Cardiac muscle cell (in vitro differentiated cells and primary cell): Measurements from ENCODE around the gene TUT1. TPM values are rescaled to one million over a fixed set of nuclear protein-coding genes. Genes with fewer than 3 reads are reported as not detected.
"Not testable (repeated sequence)": the region's sequence is repeated elsewhere in the genome, so short reads cannot be mapped to it uniquely, and the experiment has no call there.

Experiments used
- DNase-seq, 2 donors: peaks; one replicate each; pipeline versions ENCODE4 v3.0.0 to v3.0.0-alpha.2; 2010 to 2017; ENCODE audit warnings: low read depth in 1 of 2, low spot score in 1 of 2
- H3K27ac ChIP-seq: fragments of 200-600 bp; sonication (generic); 2 replicates; pipeline ENCODE4 v1.5.1; 2016
- H3K27me3 ChIP-seq: fragments of 200-600 bp; sonication (generic); 2 replicates; pipeline ENCODE4 v1.6.0; 2016; ENCODE audit warnings: control low read depth
- H3K36me3 ChIP-seq: fragments of 200-600 bp; sonication (generic); 2 replicates; pipeline ENCODE4 v1.5.1; 2016; ENCODE audit warnings: control low read depth
- H3K4me1 ChIP-seq: fragments of 200-600 bp; sonication (generic); 2 replicates; pipeline ENCODE4 v1.8.1; 2017; ENCODE audit warnings: low read depth, mild to moderate bottlenecking, mixed run types
- H3K4me3 ChIP-seq: fragments of 200-600 bp; sonication (generic); 2 replicates; pipeline ENCODE4 v1.5.1; 2016; ENCODE audit warnings: mild to moderate bottlenecking
- H3K9me3 ChIP-seq: fragments of 200-600 bp; sonication (generic); 2 replicates; pipeline ENCODE4 v1.5.1; 2017; ENCODE audit warnings: low read depth, mild to moderate bottlenecking, control low read depth
- polyA plus RNA-seq: library from polyadenylated mRNA; unstranded; fragments of >200 nt; fragmentation: Nextera tagmentation; extraction: Ambion mirVana; gene quantifications from 2 replicates; pipeline ENCODE4 v1.2.1, GENCODE V29; 2016
- total RNA-seq: library from RNA; depleted of rRNA; stranded (reverse); fragments of >200 nt; gene quantifications from 2 replicates; pipeline ENCODE4 v1.2.3, GENCODE V29; 2016
- TF ChIP-seq, protein P1 (sequence below): IDR thresholded peaks from 2 replicates; pipeline ENCODE4 v1.5.1; 2012; ENCODE audit warnings: low read depth, mild to moderate bottlenecking, low read length

The TUT1 gene
- total and polyA plus RNA-seq, 2 experiments from 2014 or later: 18.7 to 29.1 TPM

DNA sequence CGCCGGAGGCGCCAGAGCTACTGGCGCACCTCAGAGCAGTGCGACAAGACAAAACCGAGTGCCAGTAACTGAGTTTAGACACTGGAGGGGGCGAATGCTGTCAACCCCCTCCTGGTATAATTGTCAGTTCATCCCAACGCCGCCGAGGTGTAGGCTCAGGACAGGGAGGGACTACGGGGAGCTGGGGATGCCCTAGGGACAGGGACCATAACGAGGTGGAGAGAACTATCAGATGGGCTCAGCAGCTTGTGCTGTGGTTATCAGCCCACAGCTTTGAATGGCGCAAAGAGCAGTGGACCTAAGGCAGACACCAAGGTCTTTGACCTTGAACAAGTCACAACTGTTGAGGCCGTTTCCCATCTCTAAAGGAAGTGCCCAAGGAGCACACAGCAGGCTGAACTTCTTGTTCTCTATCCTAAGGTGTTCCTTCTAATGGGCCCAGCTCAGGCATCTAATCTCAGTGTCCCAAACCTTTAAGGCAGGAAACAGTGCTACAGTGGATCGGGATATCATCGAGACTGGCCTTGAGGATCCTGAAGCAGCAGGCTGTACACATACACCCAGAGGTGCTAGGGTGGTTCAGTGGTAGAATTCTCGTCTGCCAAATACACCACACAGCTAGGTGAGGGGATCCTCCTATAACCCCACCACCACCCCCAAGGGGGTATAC is 958 bp upstream of the TUT1 start:
- peak overlapping the region; percentile 82 for H3K27ac ChIP-seq
- peaks cover 36% of the 10 kb centered on the region for H3K36me3 ChIP-seq
- H3K9me3 ChIP-seq: no peaks in the 10 kb centered on the region

DNA sequence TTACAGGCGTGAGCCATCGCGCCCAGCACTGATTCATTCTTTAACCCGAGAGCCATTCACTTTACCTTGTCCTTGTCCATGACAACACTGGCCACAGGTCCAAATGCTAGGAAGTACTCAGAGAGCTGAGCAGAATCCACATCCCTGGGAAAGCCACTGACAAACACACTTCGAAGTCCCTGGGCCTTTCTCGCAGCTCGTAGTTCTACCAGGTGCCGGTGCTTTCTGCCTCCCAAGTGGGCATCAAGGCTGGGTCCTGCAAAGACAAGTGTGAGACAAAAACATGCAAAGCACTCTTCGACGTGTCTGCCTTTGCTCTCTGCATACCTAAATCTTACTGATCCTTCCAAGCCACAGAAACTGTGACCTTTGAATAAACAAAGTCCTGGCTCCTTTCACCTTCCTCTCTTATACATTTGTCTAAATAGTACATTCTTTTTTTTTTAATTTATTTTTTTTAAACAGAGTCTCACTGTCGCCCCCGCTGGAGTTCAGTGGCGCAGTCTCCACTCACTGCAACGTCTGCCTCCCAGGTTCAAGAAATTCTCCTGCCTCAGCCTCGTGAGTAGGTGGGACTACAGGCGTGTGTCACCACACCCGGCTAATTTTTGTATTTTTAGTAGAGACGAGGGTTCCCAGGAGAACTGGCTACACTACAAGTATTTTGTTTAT is 2.2 kb downstream of the TUT1 start:
- TF ChIP-seq, protein P1, sequence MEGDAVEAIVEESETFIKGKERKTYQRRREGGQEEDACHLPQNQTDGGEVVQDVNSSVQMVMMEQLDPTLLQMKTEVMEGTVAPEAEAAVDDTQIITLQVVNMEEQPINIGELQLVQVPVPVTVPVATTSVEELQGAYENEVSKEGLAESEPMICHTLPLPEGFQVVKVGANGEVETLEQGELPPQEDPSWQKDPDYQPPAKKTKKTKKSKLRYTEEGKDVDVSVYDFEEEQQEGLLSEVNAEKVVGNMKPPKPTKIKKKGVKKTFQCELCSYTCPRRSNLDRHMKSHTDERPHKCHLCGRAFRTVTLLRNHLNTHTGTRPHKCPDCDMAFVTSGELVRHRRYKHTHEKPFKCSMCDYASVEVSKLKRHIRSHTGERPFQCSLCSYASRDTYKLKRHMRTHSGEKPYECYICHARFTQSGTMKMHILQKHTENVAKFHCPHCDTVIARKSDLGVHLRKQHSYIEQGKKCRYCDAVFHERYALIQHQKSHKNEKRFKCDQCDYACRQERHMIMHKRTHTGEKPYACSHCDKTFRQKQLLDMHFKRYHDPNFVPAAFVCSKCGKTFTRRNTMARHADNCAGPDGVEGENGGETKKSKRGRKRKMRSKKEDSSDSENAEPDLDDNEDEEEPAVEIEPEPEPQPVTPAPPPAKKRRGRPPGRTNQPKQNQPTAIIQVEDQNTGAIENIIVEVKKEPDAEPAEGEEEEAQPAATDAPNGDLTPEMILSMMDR: peak; percentile 38
- no peak overlapping the region for H3K27ac ChIP-seq
- DNase-seq: no peak

More for the DNA sequence above, 958 bp upstream of the TUT1 start:
- no peak for DNase-seq
- H3K4me3 ChIP-seq: peak overlapping the region; percentile 43
- no peaks in the 10 kb centered on the region for H3K27me3 ChIP-seq
- TF ChIP-seq, protein P1: no peak
- H3K4me1 ChIP-seq: peaks cover 10% of the 10 kb centered on the region

DNA sequence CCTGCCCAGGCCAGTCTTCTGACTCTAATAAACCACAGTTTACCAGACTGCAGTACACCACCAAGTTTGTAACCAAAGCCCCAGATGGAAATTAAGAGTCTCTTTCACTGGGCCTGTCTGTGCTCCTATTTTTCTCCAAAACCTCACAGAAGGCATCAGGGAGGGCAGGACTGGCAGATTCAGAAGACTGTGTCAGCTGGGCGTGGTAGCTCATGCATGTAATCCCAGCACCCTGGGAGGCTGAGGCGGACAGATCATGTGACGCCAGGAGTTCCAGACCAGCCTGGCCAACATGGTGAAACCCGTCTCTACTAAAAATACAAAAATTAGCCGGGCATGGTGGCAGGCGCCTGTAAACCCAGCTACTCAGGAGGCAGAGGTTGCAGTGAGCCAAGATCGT is 6.0 kb downstream of the TUT1 start:
- not testable (repeated sequence) for H3K27me3 ChIP-seq, H3K4me1 ChIP-seq, DNase-seq, H3K4me3 ChIP-seq, H3K27ac ChIP-seq, H3K9me3 ChIP-seq
- H3K36me3 ChIP-seq: peaks cover 19% of the 10 kb centered on the region

More for the DNA sequence above, 2.2 kb downstream of the TUT1 start:
- Histone ChIP-seq H3K4me1 (peaks cover 10% of the 10 kb centered on the region), H3K27me3 (no peaks in the 10 kb centered on the region), H3K4me3 (no peak overlapping the region), H3K36me3 (peaks cover 18% of the 10 kb centered on the region), H3K9me3 (no peaks in the 10 kb centered on the region)

- DNase-seq, H3K9me3 ChIP-seq, H3K27me3 ChIP-seq, H3K27ac ChIP-seq, H3K4me3 ChIP-seq, H3K4me1 ChIP-seq: not testable (repeated sequence)
- peaks cover 31% of the 10 kb centered on the region for H3K36me3 ChIP-seq
These were observed 9.6 kb downstream of the TUT1 start for GRCh38 chr11:62581735-62582134.

GRCh38 chr11:62580959-62581715 is 10.2 kb downstream of the TUT1 start:
- H3K36me3 ChIP-seq: peaks cover 36% of the 10 kb centered on the region
- H3K4me3 ChIP-seq: no peak overlapping the region
- TF ChIP-seq, protein P1: no peak
- no peaks in the 10 kb centered on the region for H3K4me1 ChIP-seq
- no peak overlapping the region for H3K27ac ChIP-seq
- DNase-seq: no peak
- H3K9me3 ChIP-seq: no peaks in the 10 kb centered on the region
- H3K27me3 ChIP-seq: no peaks in the 10 kb centered on the region

GRCh38 chr11:62579252-62579651 is 12.1 kb downstream of the TUT1 start:
- no peaks in the 10 kb centered on the region for H3K9me3 ChIP-seq
- H3K27me3 ChIP-seq: no peaks in the 10 kb centered on the region
- H3K27ac ChIP-seq: no peak overlapping the region
- TF ChIP-seq, protein P1: no peak
- H3K4me3 ChIP-seq: no peak overlapping the region
- peaks cover 5% of the 10 kb centered on the region for H3K4me1 ChIP-seq
- no peak for DNase-seq
- H3K36me3 ChIP-seq: peaks cover 27% of the 10 kb centered on the region
